Erythroblast (primary cell): Measurements from ENCODE around the gene LFNG.

ENCODE experiments used
- GATA1 ChIP-seq: IDR thresholded peaks from 2 replicates; pipeline ENCODE4 v1.6.1; 2011; ENCODE audit warnings: low read depth, mild to moderate bottlenecking, control low read depth, low read length, moderate library complexity
- POLR2A ChIP-seq: IDR thresholded peaks from 2 replicates; pipeline ENCODE4 v1.6.1; 2011; ENCODE audit warnings: mild to moderate bottlenecking, low read length

- no peak for TF ChIP-seq POLR2A
- no peak for TF ChIP-seq GATA1
Observed at GRCh38 chr7:2527505-2528467, 8.2 kb downstream of the LFNG start.
